ENCODE data around the gene OLA1.
"Not testable (repeated sequence)": the region's sequence is repeated elsewhere in the genome, so short reads cannot be mapped to it uniquely, and the experiment has no call there.

The OLA1 gene

DNA sequence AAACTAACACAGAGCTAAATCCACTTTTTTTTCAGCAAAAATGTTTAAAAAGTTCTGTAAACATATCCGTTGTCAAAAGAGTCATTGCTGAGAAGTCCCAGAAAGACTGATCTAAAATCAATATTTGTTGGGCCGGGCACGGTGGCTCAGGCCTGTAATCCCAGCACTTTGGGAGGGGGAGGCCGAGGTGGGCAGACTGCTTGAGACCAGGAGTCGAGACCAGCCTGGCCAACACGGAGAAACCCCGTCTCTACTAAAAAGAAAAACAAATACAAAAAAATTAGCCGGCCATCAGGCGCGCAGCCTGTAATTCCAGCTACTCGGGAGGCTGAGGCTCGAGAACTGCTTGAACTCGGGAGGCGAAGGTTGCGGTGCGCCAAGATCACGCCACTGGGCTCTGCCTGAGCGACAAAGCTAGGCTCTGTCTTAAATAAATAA lies 1.4 kb downstream of the OLA1 start:
- H3K4me3 ChIP-seq (ENCODE audit: low read depth, low read length), result no peak overlapping the region
- no peak for DNase-seq (ENCODE audit: low read depth)
- TF ChIP-seq, protein P1, sequence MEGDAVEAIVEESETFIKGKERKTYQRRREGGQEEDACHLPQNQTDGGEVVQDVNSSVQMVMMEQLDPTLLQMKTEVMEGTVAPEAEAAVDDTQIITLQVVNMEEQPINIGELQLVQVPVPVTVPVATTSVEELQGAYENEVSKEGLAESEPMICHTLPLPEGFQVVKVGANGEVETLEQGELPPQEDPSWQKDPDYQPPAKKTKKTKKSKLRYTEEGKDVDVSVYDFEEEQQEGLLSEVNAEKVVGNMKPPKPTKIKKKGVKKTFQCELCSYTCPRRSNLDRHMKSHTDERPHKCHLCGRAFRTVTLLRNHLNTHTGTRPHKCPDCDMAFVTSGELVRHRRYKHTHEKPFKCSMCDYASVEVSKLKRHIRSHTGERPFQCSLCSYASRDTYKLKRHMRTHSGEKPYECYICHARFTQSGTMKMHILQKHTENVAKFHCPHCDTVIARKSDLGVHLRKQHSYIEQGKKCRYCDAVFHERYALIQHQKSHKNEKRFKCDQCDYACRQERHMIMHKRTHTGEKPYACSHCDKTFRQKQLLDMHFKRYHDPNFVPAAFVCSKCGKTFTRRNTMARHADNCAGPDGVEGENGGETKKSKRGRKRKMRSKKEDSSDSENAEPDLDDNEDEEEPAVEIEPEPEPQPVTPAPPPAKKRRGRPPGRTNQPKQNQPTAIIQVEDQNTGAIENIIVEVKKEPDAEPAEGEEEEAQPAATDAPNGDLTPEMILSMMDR (IDR thresholded peaks at IDR 0.05; ENCODE audit: low read depth, low read length, missing control alignments), result no peak
- in situ Hi-C loops (cut with HindIII; ENCODE audit: low sequenced_read_pairs), result no loop called here

DNA sequence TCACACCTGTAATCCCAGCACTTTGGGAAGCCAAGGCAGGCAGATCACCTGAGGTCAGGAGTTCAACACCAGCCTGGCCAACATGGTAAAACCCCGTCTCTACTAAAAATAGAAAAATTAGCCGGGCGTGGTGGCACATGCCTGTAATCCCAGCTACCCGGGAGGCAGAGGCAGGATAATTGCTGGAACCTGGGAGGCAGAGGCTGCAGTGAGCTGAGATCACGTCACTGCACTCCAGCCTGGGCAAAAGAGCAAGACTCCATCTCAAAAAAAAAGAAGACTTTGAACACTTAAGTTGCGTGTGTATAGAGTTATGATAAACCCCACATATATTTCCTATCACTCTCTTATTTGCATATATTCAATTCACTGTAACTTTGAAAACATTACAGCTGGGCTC lies 2.7 kb downstream of the OLA1 start:
- in situ Hi-C loops (cut with HindIII; ENCODE audit: low sequenced_read_pairs); DNase-seq (ENCODE audit: low read depth); H3K4me3 ChIP-seq (ENCODE audit: low read depth, low read length): not testable (repeated sequence)

DNA sequence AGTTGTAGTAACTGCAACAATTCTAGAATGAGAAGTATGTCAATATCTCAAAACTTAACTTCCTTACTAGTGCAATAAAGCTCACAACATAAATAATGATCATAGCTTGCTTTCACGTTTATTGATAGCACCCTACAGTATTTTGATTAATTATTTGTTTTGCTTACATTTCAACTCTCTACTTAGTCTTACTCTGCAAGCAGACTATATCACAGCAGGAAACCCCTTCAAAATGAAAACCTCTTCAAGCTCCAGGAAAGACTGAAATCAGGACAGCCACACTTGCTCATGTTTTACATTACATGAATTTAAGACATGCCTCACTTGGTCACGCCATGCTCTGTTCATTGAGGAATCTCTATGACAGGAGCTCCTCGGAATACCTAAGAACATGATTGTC lies 3.3 kb downstream of the OLA1 start:
- in situ Hi-C loops (cut with HindIII; ENCODE audit: low sequenced_read_pairs), result no loop called here
- DNase-seq (ENCODE audit: low read depth), result no peak
- no peak overlapping the region for H3K4me3 ChIP-seq (ENCODE audit: low read depth, low read length)
- TF ChIP-seq, protein P1 (IDR thresholded peaks at IDR 0.05; ENCODE audit: low read depth, low read length, missing control alignments), result no peak

DNA sequence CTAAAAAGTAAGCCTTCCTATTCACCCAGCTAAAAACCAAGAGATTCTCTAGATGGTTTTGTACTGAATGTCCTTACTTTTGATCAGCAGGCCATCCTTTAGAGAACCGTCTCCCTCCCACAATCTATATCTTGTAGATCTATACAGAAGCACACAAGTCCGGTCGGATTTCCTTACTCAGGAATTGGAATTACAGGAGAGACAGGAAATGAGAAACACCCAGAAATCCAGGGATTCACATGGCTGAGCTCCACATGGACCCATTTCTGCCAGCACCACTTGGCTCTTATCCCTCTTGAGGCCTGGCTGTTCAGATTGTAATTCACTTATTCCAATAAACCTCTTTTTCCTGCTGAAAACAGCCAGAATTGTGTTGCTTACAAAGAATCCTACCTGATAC lies 4.5 kb downstream of the OLA1 start:
- no peak overlapping the region for H3K4me3 ChIP-seq (ENCODE audit: low read depth, low read length)
- in situ Hi-C loops (cut with HindIII; ENCODE audit: low sequenced_read_pairs), result no loop called here
- DNase-seq (ENCODE audit: low read depth), result no peak
- TF ChIP-seq, protein P1 (IDR thresholded peaks at IDR 0.05; ENCODE audit: low read depth, low read length, missing control alignments), result no peak

DNA sequence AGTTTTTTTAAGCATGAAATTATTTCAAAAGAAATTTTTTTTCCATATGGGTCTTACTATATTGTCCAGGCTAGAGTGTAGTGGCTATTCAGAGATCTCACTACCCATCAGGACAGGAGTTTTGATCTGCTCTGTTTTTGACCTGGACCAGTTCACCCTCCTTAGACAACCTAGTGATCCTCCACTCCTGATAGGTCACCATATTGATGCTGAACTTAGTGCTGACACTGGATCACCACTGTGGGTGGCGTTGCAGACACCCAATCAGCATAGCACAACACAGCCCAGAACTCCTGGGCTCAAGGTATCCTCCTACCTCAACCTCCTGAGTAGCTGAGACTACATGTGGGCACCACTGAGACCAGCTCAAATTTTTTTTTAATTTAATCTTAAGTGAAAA lies 8.2 kb downstream of the OLA1 start:
- no peak overlapping the region for H3K4me3 ChIP-seq (ENCODE audit: low read depth, low read length)
- TF ChIP-seq, protein P1 (IDR thresholded peaks at IDR 0.05; ENCODE audit: low read depth, low read length, missing control alignments), result no peak
- in situ Hi-C loops (cut with HindIII; ENCODE audit: low sequenced_read_pairs), result no loop called here
- no peak for DNase-seq (ENCODE audit: low read depth)

DNA sequence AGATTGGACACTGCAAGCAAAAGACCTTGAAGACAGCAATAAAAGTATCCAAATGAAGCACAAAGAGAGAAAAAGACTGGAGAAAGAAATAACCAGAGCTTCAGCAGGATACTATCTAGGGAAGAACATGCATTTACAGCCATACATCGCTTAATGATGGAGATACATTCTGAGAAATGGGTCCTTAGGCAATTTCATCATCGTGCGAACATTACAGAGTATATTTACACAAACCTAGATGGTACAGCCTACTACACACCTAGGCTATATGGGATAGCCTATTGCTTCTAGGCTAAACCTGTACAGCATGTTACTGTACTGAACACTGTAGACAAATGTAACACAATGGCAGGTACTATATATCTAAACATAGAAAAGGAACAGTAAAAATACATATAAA lies 11.9 kb downstream of the OLA1 start:
- in situ Hi-C loops (cut with HindIII; ENCODE audit: low sequenced_read_pairs), result no loop called here
- TF ChIP-seq, protein P1 (IDR thresholded peaks at IDR 0.05; ENCODE audit: low read depth, low read length, missing control alignments), result no peak
- DNase-seq (ENCODE audit: low read depth), result no peak
- no peak overlapping the region for H3K4me3 ChIP-seq (ENCODE audit: low read depth, low read length)

DNA sequence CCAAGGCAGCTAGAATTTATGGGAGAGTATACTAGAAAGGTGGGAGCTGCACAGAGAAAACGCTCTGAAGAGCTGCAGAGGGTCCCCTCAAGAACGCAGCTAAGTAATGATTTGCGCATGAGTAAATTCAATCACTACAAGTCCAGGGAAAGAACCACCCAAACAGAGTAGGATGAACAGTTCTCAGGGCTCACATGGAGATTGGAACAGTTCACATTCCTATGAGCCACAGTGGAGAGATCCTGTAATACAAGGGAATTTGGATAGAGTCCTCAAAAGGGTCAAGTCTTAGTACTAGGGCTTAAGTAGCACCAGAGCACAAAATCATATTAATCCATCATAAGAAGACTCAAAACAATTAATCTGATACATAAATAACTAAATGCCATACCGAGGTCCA lies 12.7 kb downstream of the OLA1 start:
- H3K4me3 ChIP-seq (ENCODE audit: low read depth, low read length), result no peak overlapping the region
- peak; percentile 5 for DNase-seq (ENCODE audit: low read depth)
- in situ Hi-C loops (cut with HindIII; ENCODE audit: low sequenced_read_pairs), result no loop called here
- TF ChIP-seq, protein P1 (IDR thresholded peaks at IDR 0.05; ENCODE audit: low read depth, low read length, missing control alignments), result no peak
